ENCODE results near the gene TNFSF12. TPM values are rescaled to one million over a fixed set of nuclear protein-coding genes. Genes with fewer than 3 reads are reported as not detected.
A peak's percentile ranks its signal among the peaks of the same experiment; 100 is the strongest.

The TNFSF12 gene
- total and polyA plus RNA-seq, 12 donors = 3.3 to 134 (median 54.7) TPM

GRCh38 chr17:7572588-7573323 is 23.9 kb downstream of the TNFSF12 start:
- intact Hi-C loops (cut with DNase I) = no loop called here
- 0 to 1% (median 1%) methylated on average over 20 to 73 of the region's 73 CpGs for WGBS, 4 donors
- peak overlapping the region; percentile 90 to 98 (median 94) for H3K4me3 ChIP-seq

GRCh38 chr17:7573324-7574080 is 24.6 kb downstream of the TNFSF12 start:
- intact Hi-C loops (cut with DNase I) = no loop called here
- peak in 1 of 2 donors; percentile 11 for TF ChIP-seq POLR2A (IDR thresholded peaks at IDR 0.05)
- no peak for TF ChIP-seq CTCF (IDR thresholded peaks at IDR 0.05)
- WGBS, 4 donors = 0 to 1% (median 0%) methylated on average over 8 to 71 of the region's 71 CpGs

More at GRCh38 chr17:7572588-7573323, 23.9 kb downstream of the TNFSF12 start:
- peak; percentile 99 for TF ChIP-seq POLR2A (IDR thresholded peaks at IDR 0.05)
- TF ChIP-seq CTCF (IDR thresholded peaks at IDR 0.05) = peak in 2 of 6 experiments; percentile 7 to 29
- DNase-seq = peak; percentile 99 to 100 (median 100)
- H3K36me3 ChIP-seq (replicated peaks in 1 of 2) = peaks cover 0 to 62% of the 10 kb centered on the region in 2 donors
- H3K4me1 ChIP-seq (replicated peaks in 1 of 2) = peaks cover 20 to 44% of the 10 kb centered on the region in 2 donors
- H3K27me3 ChIP-seq = no peaks in the 10 kb centered on the region
- H3K9me3 ChIP-seq (replicated peaks in 1 of 3) = no peaks in the 10 kb centered on the region
- H3K27ac ChIP-seq = peak overlapping the region; percentile 90 to 100 (median 99)

DNA sequence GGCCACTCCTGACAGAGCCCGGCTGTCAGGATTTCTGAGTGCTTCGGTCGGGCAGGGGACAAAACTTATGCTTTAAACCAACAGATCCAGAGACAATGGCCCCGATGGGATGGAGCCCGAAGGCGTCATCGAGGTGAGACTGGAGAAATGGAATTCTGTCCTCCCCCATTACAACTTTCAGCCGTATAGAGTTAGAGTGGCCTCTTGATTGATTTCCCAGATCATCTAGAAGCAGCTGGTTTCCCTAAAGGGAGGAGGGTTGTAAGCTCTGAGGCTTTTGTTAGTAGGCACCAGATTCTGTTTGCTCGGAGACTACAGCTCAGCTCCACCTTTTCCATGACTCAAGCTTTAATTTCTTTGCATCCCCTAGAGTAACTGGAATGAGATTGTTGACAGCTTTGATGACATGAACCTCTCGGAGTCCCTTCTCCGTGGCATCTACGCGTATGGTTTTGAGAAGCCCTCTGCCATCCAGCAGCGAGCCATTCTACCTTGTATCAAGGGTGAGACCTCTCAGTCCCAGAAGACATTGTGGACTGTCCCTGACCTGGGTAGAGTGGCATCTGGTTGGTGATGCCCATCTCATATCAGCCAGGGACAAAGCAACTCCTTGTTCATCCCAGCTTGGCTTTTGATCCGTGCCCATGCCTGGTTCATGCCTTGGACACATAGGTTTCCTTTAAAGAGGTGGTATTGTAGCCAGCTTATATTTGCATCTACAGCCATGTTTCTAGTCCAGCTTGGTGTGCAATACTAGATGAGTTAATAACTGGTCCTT is 25.5 kb downstream of the TNFSF12 start:
- intact Hi-C loops (cut with DNase I) = no loop called here
- H3K27ac ChIP-seq = peak overlapping the region in 4 of 5 donors; percentile 98 to 100 (median 99)
- H3K36me3 ChIP-seq (replicated peaks in 1 of 2) = peaks cover 0 to 74% of the 10 kb centered on the region in 2 donors
- TF ChIP-seq POLR2A (IDR thresholded peaks at IDR 0.05) (no peak), CTCF (IDR thresholded peaks at IDR 0.05) (no peak)
- WGBS, 4 donors = 9 to 13% (median 11%) methylated on average over 13 to 15 of the region's 15 CpGs
- no peaks in the 10 kb centered on the region for H3K9me3 ChIP-seq (replicated peaks in 1 of 3)
- H3K4me1 ChIP-seq (replicated peaks in 1 of 2) = peaks cover 28 to 58% of the 10 kb centered on the region in 2 donors
- no peaks in the 10 kb centered on the region for H3K27me3 ChIP-seq
- peak overlapping the region; percentile 19 to 98 (median 92) for H3K4me3 ChIP-seq
- peak in 1 of 7 donors; percentile 13 for DNase-seq

More at GRCh38 chr17:7573324-7574080, 24.6 kb downstream of the TNFSF12 start:
- Histone ChIP-seq H3K9me3 (replicated peaks in 1 of 3) (no peaks in the 10 kb centered on the region), H3K27me3 (no peaks in the 10 kb centered on the region), H3K27ac (peak overlapping the region; percentile 90 to 100 (median 99)), H3K4me3 (peak overlapping the region; percentile 90 to 98 (median 94)), H3K36me3 (replicated peaks in 1 of 2) (peaks cover 0 to 69% of the 10 kb centered on the region in 2 donors), H3K4me1 (replicated peaks in 1 of 2) (peaks cover 20 to 50% of the 10 kb centered on the region in 2 donors)
- DNase-seq = peak; percentile 92 to 95 (median 94)
